Measurements from ENCODE around the gene RUFY3.

DNA sequence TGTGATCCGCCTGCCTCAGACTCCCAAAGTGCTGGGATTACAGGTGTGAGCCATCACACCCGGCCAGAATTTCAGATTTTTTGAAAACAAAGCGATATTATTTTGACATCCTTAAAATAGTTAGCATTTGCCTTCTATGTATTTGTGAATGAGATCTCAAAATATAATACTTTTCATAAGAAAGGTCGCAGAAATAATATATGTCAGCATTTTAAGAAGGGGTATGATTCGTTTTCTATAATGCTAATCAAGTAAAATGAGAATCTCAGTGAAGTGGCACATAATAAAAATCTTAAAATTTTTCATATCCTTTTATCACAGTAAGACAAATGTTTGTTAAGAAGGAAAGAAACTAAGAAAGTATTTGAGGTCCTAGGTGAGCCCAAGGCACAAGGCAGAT lies 65.7 kb downstream of the RUFY3 start:
- TF ChIP-seq ETV6 (CRISPR knock-in tag; conservative IDR thresholded peaks at IDR 0.05) (no peak), ZFYVE20 (CRISPR knock-in tag; IDR thresholded peaks at IDR 0.05; ENCODE audit: borderline replicate concordance, low read depth) (no peak), TCF7L2 (IDR thresholded peaks at IDR 0.05; ENCODE audit: low read depth, low read length) (no peak), POLR2AphosphoS5 (IDR thresholded peaks at IDR 0.05; ENCODE audit: low read depth, low read length) (no peak), CTCF (CRISPR knock-in tag; IDR thresholded peaks at IDR 0.05) (no peak), CCAR2 (optimal IDR thresholded peaks at IDR 0.05; ENCODE audit: low read depth, low read length) (no peak), ZNF350 (CRISPR knock-in tag; IDR thresholded peaks at IDR 0.05; ENCODE audit: borderline replicate concordance, low read depth) (no peak), MIXL1 (CRISPR knock-in tag; IDR thresholded peaks at IDR 0.05) (no peak)
